Activated gamma-delta T cell (primary cell): Measurements from ENCODE around the gene LONP1.

Experiments
- DNase-seq: peaks from one replicate; lab custom pipeline; 2025; lab: John Stamatoyannopoulos, UW

Gene LONP1

DNA sequence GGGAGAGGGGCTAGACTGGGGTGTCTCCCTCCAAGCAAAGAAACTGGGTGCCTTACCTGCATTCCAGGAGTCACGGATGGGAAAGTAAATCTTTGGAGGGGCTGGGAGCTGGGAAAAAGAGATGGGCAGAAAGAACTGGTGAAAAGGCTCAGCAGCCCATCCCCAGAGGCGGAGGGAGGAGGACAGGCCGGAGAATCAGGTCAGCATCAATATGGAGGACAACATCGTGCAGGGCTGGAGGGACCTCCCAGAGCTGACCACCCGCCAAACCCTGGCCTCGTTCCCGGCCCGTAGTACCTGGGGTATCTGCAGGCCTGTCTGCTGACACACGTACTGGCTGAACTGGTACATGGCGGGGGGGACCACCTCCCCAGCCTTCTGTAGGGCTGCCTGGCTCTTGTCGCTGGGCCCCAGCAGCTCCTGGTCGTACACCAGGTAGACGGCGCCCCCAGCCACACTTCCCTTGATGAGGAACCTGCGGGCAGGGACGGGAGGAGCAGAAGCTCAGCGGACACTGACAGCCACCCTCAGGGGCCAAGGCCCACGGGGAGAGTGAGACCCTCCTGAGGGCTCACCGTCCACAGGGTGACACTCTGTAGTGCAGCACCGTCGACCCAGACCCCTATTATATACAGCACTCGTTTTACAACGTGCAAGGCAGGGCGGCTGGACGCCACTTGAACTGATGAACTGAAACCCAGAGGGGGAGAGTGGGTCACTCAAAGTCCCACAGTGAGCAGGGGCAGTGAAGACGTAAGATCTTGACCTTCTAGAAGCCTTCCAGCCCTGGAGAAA lies 40.5 kb downstream of the LONP1 start:
- DNase-seq, result no peak

DNA sequence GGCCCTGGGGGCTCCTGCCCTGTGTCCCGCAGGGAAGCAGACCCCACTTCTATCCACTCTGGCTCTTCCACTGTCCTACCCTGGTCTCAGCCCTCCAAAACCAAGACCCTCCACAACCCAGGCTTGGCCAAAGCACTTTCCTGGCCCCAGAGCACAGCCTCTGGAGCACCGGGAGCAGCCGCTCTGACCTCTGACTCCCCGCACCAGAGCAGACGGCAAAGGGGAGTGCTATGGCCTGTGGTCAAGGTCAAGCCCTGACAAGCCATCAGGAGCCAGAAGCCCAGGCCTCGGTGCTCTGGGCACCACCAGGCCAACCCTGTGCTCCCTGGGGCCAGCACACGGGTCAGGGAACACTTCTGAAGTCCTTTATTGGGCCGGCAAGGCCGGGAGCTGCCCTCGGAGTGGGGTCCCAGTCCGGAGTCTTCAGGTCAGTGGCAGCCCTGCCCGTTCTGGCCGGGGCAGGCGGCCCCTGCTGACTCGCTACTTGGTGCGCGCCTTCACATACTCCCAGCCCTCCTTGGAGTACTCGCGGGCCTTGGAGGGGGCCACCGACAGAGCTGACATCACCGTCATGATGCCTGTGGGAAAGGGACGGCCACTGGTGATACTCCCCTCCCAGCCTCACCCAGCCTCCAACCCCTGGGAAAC lies 41.8 kb downstream of the LONP1 start:
- DNase-seq, result no peak

DNA sequence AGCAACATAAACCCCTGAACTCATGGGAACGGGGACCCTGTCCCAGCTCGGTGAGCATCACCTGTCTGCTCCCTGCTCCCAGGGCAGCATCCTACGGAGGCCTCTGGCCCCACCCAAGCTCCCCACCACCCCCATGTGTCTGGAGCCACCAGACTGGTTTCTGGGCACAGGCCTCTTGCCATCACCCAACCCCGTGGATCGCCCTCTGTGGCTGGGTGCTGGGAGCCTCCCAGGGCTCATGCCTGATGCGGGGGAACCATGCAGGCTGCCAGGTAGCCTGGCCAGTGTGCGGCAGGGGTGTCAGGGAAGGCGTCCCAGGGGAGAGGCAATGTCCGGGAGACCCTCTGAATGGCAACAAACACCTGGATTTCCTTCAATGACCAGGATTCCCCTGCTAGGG lies 42.4 kb downstream of the LONP1 start:
- DNase-seq, result no peak

DNA sequence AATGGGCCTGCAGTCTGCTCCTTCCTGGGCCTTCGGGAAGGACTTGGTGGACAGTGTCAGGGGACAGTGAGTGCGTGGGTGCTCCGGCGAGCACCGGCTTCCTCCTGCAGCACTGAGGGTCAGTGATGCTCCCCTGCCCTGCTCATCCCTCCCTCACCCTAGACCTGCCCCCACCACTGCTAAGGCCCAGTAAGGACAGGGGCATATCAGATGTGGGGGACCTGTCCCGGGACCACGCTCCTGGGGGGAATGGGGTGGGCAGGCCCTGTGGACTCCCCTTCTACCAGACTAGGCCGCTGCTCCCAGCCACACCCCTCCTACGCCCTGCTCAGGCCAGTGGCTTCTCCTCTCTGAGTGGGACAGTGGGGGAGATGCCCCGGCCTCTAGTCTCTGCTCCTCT lies 42.8 kb downstream of the LONP1 start:
- no peak for DNase-seq

DNA sequence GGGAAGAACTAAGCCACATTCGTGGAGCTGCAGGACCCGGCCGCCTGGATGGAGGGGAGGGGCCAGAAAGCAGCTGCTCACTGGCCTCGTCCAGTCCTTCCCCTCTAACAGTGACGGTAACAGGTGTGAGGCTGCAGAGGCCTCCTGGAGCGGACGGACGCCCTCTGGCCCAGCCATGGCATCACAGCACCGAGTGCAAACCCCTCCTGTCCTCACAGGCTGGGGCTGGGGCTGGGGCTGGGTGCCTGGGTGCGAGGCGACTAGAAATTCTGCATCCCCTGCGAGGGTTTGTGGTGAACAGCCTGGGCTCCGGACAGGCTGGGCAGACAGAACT lies 43.2 kb downstream of the LONP1 start:
- no peak for DNase-seq

DNA sequence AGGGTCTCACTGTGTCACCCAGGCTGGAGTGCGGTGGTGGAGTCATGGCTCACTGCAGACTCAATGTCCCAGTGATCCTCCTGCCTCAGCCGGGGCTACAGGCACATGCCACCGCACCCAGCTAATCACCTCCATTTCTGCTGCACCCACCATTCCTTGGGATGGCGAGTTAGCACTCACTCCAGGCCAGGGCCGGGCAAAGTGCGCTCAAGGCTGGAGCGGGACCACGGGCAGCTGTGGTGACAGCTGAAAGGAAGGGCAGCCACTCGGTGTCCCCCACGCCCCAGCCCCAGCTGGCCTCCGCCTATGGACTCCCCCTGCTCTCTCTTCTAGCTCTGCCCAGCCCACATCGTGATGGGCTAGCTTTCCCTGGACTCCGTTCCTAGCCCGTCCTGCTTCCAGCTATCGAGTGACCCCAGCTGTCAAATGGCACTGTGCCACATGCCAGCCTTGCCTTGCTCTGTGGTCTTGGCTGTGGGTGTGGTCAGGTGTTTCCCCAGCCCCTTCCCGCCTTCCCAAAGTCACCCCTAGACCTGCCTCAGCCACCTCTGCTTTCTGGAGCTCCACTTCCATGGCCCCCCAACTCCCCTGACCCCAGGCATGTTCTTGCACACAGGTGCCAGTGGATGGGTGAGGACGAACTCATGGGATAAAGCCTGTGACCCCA lies 43.7 kb downstream of the LONP1 start:
- DNase-seq, result no peak

DNA sequence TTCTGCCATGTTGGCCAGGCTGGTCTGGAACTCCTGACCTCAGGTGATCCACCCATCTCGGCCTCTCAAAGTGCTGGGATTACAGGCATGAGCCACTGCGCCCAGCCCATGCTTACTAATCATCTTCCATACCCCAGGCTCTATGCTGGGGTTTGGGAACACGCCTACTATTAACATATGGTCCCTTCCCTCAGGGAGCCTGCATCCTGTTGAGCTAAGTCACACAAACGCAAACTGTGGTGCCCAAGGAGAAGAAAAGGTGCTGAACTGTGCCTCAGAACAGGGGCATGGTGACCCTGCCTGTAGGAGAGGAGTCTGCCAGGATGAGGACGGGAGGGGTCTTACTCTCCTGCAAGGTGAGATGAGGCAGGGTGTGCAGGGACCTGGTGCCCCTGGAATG lies 45.2 kb downstream of the LONP1 start:
- no peak for DNase-seq

DNA sequence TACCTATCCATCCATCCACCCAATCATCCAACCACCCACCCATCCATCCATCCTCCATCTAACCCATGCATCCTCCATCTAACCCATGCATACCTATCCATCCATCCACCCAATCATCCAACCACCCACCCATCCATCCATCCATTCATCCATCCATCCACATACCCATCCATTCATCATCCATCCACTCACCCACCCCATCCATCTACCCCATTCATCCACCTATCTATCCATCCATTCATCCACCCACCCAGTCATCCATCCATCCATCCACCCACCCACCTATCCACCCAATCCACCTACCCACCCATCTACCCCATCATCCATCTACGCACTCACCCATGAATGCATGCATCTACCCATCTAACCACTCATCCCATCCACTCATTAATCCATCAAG lies 46.2 kb downstream of the LONP1 start:
- DNase-seq, result no peak

DNA sequence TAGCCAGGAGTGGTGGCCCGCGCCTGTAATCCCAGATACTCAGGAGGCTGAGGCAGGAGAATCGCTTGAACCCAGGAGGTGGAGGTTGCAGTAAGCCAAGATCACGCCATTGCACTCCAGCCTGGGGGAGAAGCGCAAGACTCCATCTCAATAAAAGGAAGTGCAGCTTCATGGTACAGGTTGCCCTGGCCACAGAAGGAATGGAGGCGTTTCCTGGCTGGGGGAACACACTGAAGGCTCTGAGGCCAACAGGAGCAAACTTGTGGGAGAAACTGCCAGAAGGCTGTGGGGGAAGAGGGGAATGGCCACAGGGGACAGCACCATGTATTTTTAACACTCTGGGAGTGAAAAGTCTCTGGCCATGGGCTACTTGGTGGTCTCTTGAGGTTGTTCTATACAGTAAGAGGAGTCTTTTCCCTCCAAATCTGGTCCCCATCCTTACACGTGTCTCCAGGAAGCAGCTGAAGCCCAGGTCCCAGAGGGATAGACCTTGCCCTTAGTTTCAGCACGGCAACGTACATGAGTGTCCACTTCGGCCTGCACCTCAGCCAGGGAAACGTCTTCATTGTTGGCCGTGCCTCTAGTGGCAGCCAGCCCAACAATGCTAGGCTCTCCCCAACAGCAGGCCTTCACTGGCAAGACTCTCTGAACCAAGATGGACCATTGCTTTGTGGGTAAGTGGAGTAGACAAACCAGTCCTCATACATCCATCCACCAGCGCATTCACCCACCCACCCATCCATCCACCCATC lies 47.1 kb downstream of the LONP1 start:
- no peak for DNase-seq

DNA sequence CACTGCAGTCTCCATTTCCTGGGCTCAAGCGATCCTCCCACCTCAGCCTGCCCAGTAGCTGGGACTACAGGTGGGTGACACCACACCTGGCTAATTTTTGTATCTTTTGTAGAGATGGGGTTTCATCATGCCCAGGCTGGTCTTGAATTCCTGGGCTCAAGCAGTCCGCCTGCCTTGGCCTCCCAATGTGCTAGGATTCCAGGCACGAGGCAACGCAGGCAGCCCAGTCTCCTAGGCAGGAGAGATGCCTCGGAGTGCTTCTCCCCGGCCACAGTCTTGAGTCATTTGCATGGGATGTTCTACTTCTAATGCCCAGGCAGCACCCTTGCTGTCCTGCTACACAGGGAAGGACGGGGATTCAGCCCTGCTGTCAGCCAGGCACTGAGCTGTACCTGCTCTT lies 48.3 kb downstream of the LONP1 start:
- no peak for DNase-seq

DNA sequence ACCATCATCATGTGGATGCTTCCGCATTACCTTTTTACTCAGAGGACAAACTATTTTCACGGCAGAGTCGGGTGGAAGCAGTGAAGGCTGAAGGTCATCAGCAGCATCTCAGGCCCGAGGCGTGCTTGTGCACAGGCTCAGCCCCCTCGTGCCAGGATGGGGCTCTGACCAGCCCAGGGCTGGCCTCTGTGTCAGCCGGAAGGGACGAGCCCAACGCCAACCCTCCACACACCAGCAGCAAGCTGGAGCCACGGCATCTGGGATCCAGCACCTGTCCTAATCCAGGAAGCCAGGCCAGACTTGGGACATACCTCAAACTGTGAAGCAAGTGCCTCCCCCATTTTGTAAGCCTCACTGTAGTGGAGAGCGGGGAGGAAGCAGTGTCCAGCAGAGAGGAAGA lies 50.7 kb downstream of the LONP1 start:
- DNase-seq, result no peak

DNA sequence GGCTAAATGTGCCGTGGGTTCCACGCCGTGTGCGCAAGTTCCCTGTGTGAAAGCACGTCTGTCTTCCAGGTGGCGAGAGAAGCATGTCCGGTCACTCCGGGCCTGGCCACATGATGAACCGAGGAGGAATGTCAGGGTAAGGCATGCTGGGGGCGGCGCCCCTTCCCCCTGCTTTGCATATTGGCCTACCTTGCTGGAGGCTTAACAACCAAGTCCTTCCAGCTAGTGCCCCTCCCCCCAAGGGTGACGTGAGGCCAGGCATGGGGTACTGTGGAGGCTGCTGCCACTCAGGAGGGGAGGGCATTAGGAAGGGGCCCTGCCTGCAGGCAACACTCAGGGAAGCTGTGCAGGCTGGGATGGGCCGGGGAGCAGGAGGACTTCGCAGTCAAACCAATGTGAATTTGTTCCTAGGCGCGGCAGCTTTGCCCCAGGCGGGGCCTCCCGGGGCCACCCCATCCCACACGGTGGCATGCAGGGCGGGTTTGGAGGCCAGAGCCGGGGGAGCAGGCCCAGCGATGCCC lies 52.1 kb downstream of the LONP1 start:
- DNase-seq, result no peak

DNA sequence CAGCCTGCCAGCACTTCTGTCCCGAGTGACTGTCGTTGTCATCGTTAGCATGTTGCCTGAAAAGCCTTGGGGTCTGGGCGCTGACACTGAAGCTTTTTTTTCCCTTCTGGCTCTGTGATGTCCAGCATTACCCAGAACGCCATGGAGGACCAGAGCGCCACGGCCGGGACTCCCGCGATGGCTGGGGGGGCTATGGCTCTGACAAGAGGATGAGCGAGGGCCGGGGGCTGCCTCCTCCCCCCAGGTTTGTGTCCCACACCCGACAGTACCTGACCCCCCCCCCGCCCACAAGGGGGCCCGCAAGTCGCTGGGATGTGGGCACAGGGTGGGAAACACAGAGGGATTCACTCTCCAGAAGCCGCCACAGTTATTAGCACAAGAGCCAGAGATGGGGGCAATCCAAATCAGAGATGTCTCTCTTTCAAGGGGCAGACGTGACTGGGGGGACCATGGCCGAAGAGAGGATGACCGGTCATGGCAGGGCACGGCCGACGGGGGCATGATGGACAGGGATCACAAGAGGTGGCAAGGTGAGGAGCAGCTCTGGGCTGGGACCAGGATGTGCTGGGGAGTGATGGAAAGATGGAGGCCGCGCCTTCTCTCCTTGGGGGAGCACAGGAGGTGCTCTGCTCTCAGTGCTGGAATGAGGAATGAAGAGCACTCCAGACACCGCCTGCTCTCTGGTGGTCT lies 52.9 kb downstream of the LONP1 start:
- no peak for DNase-seq

DNA sequence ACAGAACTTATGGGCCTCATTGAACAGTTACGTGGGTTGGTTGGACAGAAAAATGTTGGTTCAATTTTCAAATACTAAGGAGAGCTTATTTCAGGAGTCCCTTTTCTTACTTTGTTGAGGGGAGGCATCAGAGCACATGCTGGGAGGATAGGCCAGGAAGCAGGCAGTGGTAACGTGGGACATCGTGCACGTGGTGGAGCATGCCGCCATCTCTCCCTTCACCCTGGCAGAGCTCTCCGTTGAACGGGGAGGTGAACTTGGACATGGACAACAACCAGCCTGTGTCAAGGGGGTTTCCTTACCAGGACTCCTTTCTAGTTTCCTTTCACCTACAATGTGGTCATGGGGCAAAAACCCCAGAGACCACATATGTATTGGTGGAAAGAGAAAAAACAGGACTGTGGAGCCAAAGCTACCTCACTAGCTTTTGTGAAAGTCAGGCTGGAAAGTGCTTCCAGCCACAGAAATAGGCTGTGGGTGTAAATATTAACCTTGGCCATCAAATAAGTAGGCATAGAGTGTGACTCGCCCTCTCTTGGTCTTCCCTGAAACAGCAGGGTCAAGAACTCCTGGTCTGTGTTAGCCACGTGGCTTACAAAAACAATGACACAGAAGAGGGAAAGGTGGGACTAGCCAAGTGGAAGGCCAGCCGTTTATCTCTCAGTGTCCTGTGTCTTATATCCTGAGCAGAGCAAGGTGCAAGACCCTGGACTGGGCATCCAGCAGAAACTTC lies 54.0 kb downstream of the LONP1 start:
- DNase-seq, result no peak

DNA sequence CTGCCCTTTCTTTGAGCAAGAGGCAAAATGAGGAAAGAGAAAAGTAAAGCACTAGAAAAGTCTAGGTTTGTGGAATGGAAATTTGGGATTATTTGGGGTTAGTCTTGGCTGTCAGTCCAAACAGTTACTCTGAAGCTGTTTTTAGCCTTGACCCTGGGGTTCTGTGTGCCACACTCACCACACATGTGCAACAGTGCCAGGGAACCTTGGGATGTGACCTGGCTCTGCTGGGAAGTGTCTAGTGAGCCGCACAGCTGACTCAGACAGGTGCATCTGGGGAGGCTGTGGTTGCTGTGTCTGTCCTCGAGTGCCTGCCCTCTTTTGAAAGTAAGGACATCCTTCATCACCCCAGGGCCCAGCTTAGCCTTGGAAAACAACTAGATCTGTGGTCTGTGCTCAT lies 55.4 kb downstream of the LONP1 start:
- no peak for DNase-seq

DNA sequence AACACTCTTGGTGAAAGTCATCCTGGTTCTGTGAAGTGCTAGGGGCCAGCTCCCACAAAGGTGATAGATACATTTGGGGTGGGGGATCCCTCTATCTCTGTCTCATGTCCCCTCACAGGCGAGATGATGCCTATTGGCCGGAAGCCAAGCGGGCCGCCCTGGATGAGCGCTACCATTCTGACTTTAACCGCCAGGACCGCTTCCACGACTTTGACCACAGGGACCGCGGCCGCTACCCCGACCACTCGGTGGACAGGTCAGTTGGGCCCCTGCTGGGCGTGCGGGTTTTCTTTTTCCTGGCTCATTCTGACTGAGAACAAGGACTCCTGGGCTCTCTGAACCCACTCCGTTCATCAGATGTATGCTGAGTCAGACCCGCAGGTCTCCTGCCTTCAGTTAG lies 56.0 kb downstream of the LONP1 start:
- no peak for DNase-seq

DNA sequence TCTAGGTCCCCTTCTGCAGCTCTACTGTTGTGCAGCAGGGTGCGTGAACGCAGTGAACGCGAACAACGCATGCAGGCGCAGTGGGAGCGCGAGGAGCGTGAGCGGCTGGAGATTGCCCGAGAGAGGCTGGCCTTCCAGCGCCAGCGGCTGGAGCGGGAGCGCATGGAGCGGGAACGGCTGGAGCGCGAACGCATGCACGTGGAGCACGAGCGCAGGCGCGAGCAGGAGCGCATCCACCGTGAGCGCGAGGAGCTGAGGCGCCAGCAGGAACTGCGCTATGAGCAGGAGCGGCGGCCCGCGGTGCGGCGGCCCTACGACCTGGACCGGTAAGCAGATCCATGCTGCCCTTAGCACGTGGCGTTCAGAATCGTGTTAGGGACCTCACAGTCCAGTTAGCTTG lies 58.5 kb downstream of the LONP1 start:
- DNase-seq, result no peak

DNA sequence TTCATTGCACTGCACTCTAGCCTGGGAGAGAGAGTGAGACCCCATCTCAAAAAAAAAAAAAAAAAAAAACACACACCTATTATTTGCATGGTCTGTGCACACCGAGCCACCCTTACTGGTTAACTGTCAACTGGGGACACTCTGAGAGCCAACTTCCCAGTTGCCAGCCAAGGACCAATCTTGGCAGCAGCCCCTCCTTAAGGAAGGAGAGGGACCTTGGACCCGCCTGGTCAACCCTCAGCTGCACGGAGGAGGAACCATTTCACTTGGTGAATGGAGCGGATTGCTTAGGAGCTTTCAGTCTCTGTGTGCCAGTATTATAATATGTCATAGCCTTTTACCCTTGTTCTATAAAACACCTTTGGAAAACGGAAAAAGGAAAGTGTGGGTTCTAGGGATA lies 64.5 kb downstream of the LONP1 start:
- DNase-seq, result no peak

DNA sequence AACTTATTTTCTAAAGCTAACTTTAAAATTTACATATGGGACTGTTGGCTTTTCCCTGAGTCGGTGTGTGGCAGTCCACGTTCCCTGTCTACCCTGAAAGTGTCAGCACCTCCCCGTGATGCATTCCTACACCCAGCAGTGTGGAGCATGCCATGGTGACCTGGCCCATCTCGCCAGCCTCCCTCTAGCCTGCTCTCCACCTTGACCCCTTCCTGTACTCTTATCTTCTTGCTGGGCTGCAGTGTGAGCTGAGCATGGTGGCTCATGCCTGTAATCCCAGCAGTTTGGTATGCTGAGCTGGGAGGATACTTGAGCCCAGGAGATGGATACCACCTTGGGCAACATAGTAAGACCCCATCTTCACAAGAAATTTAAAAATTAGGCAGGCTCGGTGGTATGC lies 65.0 kb downstream of the LONP1 start:
- no peak for DNase-seq

DNA sequence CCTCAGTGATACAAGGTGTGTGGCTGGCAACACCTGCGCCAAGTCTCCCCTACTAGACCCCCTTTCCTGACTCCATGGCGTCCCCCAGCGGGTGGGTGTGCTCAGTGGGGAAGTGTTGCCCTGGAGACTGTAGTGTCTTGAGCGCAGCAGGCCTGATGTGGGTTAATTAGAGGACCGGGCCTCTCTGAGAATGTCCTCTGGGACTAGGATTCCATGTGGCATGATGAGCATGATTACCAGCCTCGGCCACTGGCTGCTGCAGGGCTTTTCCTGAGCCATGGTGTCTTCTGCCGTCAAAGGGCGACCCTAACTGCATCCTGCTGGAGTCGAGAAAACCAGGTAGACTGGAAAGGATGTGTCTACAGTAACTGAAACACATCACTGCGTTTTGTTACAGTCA lies 67.7 kb downstream of the LONP1 start:
- DNase-seq, result no peak

DNA sequence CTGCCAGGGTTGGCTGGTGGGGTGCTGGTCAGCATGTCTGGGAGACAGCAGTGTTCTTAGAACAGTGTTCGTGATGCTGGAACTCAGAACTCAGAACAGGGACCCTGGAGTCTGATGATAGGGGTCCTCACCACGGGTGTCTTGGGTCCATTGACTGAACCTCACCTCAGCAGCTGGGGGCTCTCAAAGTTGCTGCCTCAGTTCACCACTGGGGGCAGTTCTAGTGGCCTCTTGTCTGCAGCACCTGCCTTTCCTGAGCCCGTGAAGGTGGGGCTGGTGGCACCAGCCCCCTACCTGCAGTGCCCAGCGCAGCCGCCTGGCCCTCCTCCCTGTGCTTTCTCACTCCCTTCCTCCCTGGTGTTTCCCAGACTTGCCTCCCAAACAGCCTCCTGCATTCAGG lies 68.6 kb downstream of the LONP1 start:
- no peak for DNase-seq
